GM06990 (cell line): ENCODE results near the gene PHOSPHO1.
A peak's percentile ranks its signal among the peaks of the same experiment; 100 is the strongest.

Experiments
- DNase-seq: peaks from one replicate; pipeline ENCODE4 v3.0.0-alpha.2; 2011; ENCODE audit not compliant: insufficient read length; ENCODE audit errors: extremely low read depth
- H3K27me3 ChIP-seq: replicated peaks from 2 replicates; pipeline ENCODE4 v1.6.0; 2011; ENCODE audit warnings: low read length; ENCODE audit not compliant: control insufficient read depth, insufficient read depth
- H3K36me3 ChIP-seq: 2 replicates; pipeline ENCODE4 v1.5.1; 2011; ENCODE audit warnings: low read length; ENCODE audit not compliant: control insufficient read depth, insufficient read depth
- H3K4me3 ChIP-seq: replicated peaks from 2 replicates; pipeline ENCODE4 v1.5.1; 2011; ENCODE audit warnings: low read depth, mild to moderate bottlenecking, control low read depth, low read length
- TF ChIP-seq, protein P1 (sequence below): IDR thresholded peaks from 2 replicates; pipeline ENCODE4 v1.5.1; 2011; ENCODE audit warnings: low read length, control low read depth, mild to moderate bottlenecking, inconsistent platforms; ENCODE audit not compliant: insufficient read depth, poor library complexity, severe bottlenecking

PHOSPHO1 gene

DNA sequence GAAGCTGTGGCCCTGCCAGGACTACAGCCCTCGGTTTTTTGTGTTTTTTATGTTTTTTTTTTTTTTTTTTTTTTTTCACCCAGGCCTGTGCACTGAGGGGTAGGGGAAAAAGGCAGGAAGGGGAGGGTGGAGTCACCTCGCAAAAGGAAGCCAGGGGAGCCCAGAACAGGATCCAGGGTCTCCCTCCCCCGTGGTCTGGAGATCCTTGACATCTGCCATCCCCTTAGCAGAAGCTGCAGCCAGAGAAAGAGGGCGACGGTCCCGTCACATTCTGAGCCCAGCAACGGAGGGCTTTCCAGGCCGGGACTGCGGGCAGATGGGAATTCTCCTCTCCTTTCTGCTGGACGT is 29.1 kb upstream of the PHOSPHO1 start:
- Histone ChIP-seq H3K36me3 (no peaks in the 10 kb centered on the region), H3K27me3 (peaks cover 1% of the 10 kb centered on the region; the same call in 1 of the 2 replicates), H3K4me3 (peak overlapping the region; percentile 35)
- TF ChIP-seq, protein P1, sequence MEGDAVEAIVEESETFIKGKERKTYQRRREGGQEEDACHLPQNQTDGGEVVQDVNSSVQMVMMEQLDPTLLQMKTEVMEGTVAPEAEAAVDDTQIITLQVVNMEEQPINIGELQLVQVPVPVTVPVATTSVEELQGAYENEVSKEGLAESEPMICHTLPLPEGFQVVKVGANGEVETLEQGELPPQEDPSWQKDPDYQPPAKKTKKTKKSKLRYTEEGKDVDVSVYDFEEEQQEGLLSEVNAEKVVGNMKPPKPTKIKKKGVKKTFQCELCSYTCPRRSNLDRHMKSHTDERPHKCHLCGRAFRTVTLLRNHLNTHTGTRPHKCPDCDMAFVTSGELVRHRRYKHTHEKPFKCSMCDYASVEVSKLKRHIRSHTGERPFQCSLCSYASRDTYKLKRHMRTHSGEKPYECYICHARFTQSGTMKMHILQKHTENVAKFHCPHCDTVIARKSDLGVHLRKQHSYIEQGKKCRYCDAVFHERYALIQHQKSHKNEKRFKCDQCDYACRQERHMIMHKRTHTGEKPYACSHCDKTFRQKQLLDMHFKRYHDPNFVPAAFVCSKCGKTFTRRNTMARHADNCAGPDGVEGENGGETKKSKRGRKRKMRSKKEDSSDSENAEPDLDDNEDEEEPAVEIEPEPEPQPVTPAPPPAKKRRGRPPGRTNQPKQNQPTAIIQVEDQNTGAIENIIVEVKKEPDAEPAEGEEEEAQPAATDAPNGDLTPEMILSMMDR, result no peak
- no peak for DNase-seq

DNA sequence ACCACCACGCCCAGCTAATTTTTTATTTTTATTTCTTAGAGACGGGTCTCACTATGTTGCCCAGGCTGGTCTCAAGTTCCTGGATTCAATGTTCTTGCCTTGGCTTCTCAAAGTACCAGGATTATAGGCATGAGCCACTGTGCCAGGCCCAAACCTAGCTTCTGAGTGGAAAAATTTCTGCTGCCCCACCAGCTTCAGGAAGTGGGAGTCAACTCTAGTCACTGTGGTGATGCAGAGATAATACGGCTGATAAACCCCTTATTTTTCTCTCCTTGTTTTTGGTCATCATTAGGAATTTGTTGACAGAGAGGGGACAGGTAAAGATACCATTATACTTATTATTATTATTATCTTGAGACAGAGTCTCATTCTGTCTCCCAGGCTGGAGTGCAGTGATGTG is 27.8 kb upstream of the PHOSPHO1 start:
- H3K4me3 ChIP-seq, result no peak overlapping the region
- no peak for DNase-seq
- H3K27me3 ChIP-seq, result peaks cover 1% of the 10 kb centered on the region; the same call in 1 of the 2 replicates
- no peaks in the 10 kb centered on the region for H3K36me3 ChIP-seq
- TF ChIP-seq, protein P1, result no peak

DNA sequence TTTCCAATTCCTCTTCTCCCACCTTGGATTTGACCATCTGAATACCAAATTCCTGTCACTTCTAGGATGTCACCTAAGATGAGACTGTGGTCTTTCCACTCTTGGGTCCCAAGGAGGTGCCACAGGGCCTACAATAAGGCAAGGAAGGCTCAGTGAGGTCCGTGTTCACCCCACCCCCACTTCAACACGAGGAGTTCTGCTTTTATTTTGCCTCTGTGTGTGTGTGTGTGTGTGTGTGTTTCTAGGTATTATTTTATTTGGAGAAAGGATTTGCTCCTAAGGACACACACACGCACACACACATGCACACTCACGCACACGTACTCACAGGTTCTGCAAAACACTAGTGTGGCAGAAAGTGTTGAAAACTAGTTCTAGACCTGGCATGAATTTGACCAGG is 24.5 kb upstream of the PHOSPHO1 start:
- H3K36me3 ChIP-seq, result no peaks in the 10 kb centered on the region

DNA sequence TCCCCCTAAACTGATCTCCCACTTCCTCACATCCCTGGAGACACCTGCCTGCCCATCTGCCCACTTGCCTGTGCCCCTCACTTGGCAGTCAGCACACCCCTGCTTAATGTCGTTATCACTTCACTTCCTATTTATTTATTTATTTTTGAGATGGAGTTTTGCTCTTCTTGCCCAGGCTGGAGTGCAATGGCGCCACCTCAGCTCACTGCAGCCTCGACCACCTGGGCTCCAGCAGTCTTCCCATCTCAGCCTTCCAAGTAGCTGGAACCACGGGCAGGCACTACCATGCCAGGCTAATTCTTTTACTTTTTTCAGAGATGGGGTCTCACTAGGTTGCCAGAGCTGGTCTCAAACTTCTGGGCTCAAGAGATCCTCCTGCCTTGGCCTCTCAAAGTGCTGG is 23.5 kb upstream of the PHOSPHO1 start:
- no peak for DNase-seq
- Histone ChIP-seq H3K27me3 (no peaks in the 10 kb centered on the region), H3K4me3 (no peak overlapping the region), H3K36me3 (no peaks in the 10 kb centered on the region)
- TF ChIP-seq, protein P1, result no peak

More for the DNA sequence above, 24.5 kb upstream of the PHOSPHO1 start:
- no peaks in the 10 kb centered on the region for H3K27me3 ChIP-seq
- H3K4me3 ChIP-seq, result no peak overlapping the region
- DNase-seq, result no peak
- TF ChIP-seq, protein P1, result no peak

DNA sequence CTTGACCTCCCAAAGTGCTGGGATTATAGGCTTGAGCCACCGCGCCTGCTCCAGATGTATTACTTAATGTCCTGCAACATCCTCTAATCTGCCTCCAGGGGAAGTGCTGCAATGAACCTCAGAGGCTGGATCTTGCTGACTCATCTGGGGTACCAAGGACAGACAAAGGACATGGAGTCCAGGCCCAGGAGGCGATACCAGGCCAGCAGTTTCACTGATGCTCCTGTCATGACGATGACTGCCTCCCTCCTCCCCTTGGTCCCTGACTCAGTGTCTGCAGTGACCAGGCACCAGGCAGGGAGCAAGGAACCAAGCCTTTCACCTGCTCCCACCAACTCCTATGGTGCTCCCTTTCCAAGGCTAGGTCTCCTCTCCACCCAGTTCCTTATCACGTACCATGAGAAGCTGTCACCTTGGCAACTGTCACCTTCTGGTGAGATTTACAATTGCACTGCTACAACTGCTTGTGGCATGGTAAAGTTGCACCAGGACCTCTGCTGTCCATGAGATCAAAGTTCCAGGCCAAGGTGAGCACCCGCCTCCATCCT is 21.6 kb upstream of the PHOSPHO1 start:
- no peak for DNase-seq
- Histone ChIP-seq H3K4me3 (no peak overlapping the region), H3K36me3 (no peaks in the 10 kb centered on the region), H3K27me3 (peaks cover 1% of the 10 kb centered on the region; the same call in 1 of the 2 replicates)
- TF ChIP-seq, protein P1, result no peak

DNA sequence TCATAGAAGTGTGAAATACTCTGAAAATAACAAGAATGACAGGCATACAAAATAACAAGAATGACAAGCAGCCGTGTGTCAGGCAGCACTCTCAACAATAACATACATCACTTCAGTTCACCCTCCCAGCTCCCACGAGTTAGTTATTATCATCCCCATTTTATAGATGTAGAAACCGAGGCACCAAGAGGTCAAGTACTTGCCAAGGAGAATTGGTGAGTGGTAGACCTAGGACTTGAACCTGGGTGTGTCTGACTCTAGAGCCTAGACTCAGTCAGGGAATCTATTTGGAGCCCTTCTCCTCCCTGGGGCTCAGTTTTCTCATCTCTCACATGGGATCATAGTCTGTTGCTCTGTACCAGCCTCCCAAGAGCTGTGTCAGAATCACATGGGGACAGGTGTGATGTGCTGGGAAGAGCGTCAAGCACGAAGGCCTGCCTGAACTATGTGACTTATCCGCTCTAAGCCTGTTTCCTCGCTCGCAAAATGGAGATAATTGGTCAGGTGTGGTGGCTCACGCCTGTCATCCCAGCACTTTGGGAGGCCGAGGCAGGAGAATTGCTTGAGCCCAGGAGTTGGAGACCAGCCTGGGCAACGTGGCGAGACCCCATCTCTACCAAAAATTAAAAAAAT is 19.4 kb upstream of the PHOSPHO1 start:
- Histone ChIP-seq H3K36me3 (no peaks in the 10 kb centered on the region), H3K4me3 (no peak overlapping the region), H3K27me3 (peaks cover 1% of the 10 kb centered on the region; the same call in 1 of the 2 replicates)
- no peak for DNase-seq
- TF ChIP-seq, protein P1, result no peak
